CMK (cell line): ENCODE data around the gene ZNF41.
A peak's percentile ranks its signal among the peaks of the same experiment; 100 is the strongest.
"Not testable (repeated sequence)": the region's sequence is repeated elsewhere in the genome, so short reads cannot be mapped to it uniquely, and the experiment has no call there.

ENCODE experiments used
- DNase-seq: peaks from one replicate; pipeline ENCODE4 v3.0.0-alpha.2; 2010; ENCODE audit warnings: low read depth

The ZNF41 gene

GRCh38 chrX:47482512-47483305 lies at the start of gene ZNF41:
ZNF41 (minus strand) TSS chrX:47483222; CDS start chrX:47467481, 15,741 bp downstream.
- peak; percentile 61 for DNase-seq

- DNase-seq: no peak
These were observed 47.0 kb upstream of the ZNF41 start for GRCh38 chrX:47530049-47530448.

- DNase-seq: no peak
These were observed 46.5 kb upstream of the ZNF41 start for GRCh38 chrX:47529548-47529947.

- no peak for DNase-seq
These were observed 40.7 kb upstream of the ZNF41 start for GRCh38 chrX:47523713-47524166.

GRCh38 chrX:47523297-47523696 lies 40.3 kb upstream of the ZNF41 start:
- peak; percentile 42 for DNase-seq

GRCh38 chrX:47518144-47518543 lies 35.1 kb upstream of the ZNF41 start:
- no peak for DNase-seq

GRCh38 chrX:47515941-47516665 lies 33.1 kb upstream of the ZNF41 start:
- DNase-seq: no peak

- DNase-seq: no peak
These were observed 31.7 kb upstream of the ZNF41 start for GRCh38 chrX:47514533-47515235.

- DNase-seq: not testable (repeated sequence)
These were observed 30.3 kb upstream of the ZNF41 start for GRCh38 chrX:47513034-47513965.

- not testable (repeated sequence) for DNase-seq
These were observed 29.4 kb upstream of the ZNF41 start for GRCh38 chrX:47512383-47512782.

- no peak for DNase-seq
These were observed 24.3 kb upstream of the ZNF41 start for GRCh38 chrX:47507153-47507867.

- no peak for DNase-seq
These were observed 20.1 kb upstream of the ZNF41 start for GRCh38 chrX:47503151-47503550.

- no peak for DNase-seq
These were observed 19.5 kb upstream of the ZNF41 start for GRCh38 chrX:47502316-47503125.

GRCh38 chrX:47501226-47502074 lies 18.4 kb upstream of the ZNF41 start:
- DNase-seq: no peak

- no peak for DNase-seq
These were observed 17.5 kb upstream of the ZNF41 start for GRCh38 chrX:47500554-47500953.

GRCh38 chrX:47499293-47499692 lies 16.3 kb upstream of the ZNF41 start:
- DNase-seq: no peak

- no peak for DNase-seq
These were observed 15.4 kb upstream of the ZNF41 start for GRCh38 chrX:47498411-47498810.

- DNase-seq: no peak
These were observed 14.4 kb upstream of the ZNF41 start for GRCh38 chrX:47497271-47497888.

GRCh38 chrX:47492133-47492532 lies 9.1 kb upstream of the ZNF41 start:
- DNase-seq: not testable (repeated sequence)
